ENCODE measurements around the gene GABRP.
"Not testable (repeated sequence)": the region's sequence is repeated elsewhere in the genome, so short reads cannot be mapped to it uniquely, and the experiment has no call there.

GABRP gene

GRCh38 chr5:170755679-170756456 is 27.7 kb upstream of the GABRP start:
- DNase-seq: peak; percentile 23 to 45

DNA sequence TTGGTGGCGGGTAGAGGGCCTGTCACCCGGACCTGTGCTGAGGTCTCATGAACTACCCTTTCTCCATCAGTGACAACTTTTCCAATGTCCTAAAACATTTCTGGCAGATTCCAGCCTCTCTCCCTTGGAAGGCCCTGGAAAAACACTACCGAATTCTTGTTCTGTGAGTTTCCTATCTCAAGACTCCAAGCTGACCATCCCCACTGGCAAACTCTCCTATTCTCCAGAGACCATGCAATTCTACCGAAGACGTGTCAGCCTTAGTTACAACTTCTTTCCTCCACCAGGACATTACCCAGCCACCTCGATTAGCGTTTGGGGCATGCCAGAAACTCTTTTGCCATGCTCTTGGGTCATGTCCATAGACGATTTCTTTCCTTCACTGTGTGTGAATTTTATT is 26.8 kb upstream of the GABRP start:
- no peak for DNase-seq

GRCh38 chr5:170757182-170757601 is 26.3 kb upstream of the GABRP start:
- no peak for DNase-seq

DNA sequence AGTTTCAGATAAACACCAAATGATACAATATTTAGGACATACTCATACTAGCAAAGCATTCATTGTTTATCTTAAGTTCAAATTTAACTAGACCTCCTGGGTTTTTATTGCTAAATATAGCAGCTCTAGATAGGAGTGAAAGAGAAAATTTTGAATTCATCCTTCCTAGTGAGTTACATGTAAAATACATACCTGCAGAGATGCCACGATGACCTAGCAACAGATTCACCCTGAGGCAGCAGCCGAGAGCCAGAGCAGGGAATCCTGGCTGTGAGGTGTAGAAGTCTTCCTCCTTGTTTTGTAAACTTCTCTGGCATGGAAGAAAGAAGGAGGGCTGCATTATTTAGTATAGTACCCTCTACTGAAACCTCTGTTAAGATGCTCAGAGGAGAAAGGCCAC is 25.9 kb upstream of the GABRP start:
- DNase-seq: no peak

- DNase-seq: no peak
These were observed 25.0 kb upstream of the GABRP start for GRCh38 chr5:170758481-170758880.

- DNase-seq: no peak
These were observed 23.4 kb upstream of the GABRP start for GRCh38 chr5:170760113-170760512.

- DNase-seq: no peak
These were observed 22.3 kb upstream of the GABRP start for GRCh38 chr5:170761048-170761707.

DNA sequence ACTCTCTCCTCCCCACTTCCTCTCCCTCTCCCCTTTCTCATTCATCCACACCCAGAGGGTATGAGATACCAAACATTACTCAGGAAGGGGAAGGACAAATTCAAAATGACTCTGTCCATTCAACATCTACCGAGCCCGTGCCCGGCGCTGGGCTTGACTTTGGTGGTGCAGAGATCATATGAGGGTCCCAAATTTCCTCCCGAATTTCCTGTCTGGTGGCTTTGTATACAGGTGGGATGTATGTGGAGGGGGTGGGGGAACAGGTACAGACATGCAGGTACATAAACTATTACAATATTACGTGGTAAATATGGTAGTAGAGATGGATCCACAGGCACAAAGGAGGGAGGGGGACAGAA is 21.8 kb upstream of the GABRP start:
- DNase-seq: no peak

DNA sequence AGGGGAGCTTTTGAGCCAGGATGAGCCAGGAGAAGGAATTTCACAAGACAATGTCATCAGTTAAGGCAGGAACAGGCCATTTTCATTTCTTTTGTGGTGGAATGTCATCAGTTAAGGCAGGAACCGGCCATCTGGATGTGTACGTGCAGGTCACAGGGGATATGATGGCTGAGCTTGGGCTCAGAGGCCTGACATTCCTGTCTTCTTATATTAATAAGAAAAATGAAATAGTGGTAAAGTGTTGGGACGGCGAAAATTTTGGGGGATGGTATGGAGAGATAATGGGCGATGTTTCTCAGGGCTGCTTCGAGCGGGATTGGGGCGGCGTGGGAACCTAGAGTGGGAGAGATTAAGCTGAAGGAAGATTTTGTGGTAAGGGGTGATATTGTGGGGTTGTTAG is 21.2 kb upstream of the GABRP start:
- not testable (repeated sequence) for DNase-seq

DNA sequence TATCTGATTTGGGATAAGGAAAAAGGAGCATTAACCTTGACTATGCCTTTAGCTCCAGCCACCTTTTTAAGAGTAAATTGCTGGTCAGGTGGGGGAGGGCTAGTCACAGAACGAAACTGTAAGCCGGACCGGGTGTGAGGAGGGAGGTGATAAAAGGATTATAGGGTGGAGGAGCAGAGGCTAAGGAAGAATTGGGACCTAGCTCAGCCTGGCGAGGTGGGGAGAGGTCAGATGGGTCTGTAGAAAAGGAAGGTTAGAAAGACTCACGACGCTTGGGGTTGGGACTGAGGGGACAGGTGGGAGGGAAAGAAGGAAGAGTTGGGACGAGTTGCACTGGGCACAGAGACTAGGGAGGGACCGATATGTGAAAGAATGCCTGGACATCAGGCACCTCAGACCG is 17.7 kb upstream of the GABRP start:
- DNase-seq: not testable (repeated sequence)

- peak in 1 of 2 experiments; percentile 24 for DNase-seq
These were observed 14.3 kb upstream of the GABRP start for GRCh38 chr5:170769246-170769645.

DNA sequence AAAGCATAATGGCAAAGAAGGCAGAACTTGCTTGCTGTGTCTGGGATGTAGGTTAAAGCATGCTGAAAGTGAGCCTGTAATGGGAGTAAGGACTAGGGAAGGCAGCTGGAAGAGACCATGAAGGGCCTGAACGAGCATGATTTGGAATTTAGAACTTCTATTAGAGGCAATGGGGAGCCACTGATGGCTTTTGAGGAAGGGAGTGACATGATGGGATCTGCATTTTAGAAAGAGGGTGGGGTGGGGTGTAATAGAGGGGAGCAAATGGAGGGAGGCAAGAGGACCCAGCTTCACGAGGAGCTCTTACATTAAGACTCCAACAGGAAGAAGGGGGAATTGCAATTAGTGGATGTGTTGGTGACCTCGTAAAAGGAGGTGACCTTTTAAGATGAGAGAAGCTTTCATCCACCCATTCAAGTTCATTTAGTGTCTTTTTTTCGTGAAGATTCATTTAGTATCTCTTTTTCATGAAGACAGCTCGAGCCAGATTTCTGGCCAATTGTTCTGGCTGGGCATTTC is 13.6 kb upstream of the GABRP start:
- no peak for DNase-seq

DNA sequence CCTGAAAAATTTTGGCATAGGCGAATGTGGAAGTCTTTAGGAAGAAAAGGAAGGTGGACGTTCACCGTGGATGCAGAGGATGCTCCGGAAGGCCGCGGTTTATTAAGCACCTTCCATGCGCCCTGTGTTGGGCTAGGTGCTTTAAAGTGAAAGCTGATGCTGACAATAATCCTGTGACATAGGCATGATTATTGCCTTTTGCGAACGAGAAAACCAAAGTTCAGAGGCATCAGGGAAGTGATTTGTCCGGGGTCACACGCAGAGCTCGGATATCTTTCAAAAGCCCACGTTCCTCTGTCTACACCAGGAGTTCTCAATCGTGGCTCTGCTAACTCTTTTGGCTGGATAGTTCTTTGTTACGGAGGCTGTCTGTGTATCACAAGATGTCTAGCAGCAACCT is 12.0 kb upstream of the GABRP start:
- DNase-seq: no peak

GRCh38 chr5:170773024-170773985 is 10.2 kb upstream of the GABRP start:
- DNase-seq: no peak

DNA sequence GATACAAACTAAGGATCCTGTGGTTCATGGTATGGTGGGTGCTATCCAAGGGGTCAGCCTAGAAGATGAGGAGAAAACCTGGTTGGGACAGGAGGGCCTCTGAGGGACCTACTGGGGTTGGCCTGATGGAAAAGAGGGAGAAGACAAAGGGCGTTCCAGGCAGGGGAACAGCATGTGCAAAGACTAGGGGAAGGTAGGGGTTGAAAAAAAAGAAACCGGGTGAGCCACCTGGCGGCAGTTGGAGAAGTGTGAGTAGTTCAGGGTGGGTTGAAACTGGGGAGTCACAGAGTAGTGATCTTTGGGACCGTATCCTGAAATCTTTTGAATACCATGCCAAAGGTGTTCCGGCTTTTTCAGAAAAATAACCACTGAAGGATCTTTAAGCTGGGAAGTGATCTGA is 8.7 kb upstream of the GABRP start:
- DNase-seq: no peak

- no peak for DNase-seq
These were observed 1.6 kb upstream of the GABRP start for GRCh38 chr5:170781946-170782345.

GRCh38 chr5:170782438-170782837 is 1.1 kb upstream of the GABRP start:
- peak; percentile 70 to 85 for DNase-seq

DNA sequence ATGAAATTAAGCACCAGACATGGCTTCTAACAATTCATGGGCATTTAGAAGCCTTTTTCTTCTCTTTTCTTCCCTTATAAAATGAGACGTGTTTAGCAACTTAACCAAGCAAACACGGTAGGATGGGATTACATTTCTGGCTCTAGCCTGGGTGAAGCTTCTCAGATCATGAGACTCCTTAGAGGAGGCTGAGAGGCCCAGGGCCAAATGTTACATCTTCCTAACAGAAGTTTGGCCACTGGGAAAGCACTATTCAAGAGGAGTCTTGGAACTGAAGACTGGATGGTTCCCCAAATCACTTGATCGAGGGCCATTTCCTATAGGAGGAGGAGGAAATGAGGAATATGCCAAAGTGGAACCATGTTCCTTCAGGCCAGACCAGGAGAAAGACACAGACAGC is 1.9 kb downstream of the GABRP start:
- no peak for DNase-seq

DNA sequence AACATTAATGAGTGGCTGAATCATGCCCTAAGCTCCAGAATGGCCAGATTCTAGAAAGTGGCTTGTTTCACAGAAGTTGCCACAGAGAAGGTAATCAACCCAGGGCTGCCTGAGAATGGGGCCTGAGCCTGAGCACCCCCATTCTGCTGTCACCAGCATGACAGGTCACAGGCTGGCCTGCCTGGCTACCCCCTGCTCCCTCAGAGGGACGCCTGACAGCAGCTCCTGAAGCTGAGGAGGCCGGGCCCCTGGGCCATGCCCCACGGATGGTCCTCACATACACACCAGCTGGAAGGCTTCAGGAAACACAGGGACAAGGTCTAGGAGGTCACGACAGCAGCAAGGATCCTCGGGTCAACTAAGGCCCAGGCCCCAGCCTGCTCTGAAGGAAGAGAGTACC is 3.7 kb downstream of the GABRP start:
- DNase-seq: no peak

- DNase-seq: no peak
These were observed 5.2 kb downstream of the GABRP start for GRCh38 chr5:170788626-170789304.

- peak; percentile 43 to 51 for DNase-seq
These were observed 7.9 kb downstream of the GABRP start for GRCh38 chr5:170791325-170791954.

GRCh38 chr5:170792878-170793277 is 9.4 kb downstream of the GABRP start:
- no peak for DNase-seq
